Dermis microvascular lymphatic vessel endothelial cell (primary cell): ENCODE results near the gene GALR3. TPM values are rescaled to one million over a fixed set of nuclear protein-coding genes. Genes with fewer than 3 reads are reported as not detected.
"Not testable (repeated sequence)": the region's sequence is repeated elsewhere in the genome, so short reads cannot be mapped to it uniquely, and the experiment has no call there.

Experiments used
- DNase-seq, 2 donors: peaks; one replicate each; pipeline versions ENCODE4 v3.0.0 to v3.0.0-alpha.2; 2010; ENCODE audit warnings: low read depth in 2 of 2
- total RNA-seq: library from RNA; depleted of rRNA; stranded (reverse); fragments of >200 nt; gene quantifications from 2 replicates; pipeline ENCODE4 v1.2.1, GENCODE V29; 2014

GALR3 gene, protein sequence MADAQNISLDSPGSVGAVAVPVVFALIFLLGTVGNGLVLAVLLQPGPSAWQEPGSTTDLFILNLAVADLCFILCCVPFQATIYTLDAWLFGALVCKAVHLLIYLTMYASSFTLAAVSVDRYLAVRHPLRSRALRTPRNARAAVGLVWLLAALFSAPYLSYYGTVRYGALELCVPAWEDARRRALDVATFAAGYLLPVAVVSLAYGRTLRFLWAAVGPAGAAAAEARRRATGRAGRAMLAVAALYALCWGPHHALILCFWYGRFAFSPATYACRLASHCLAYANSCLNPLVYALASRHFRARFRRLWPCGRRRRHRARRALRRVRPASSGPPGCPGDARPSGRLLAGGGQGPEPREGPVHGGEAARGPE
- 0.13 TPM in 1 of 2 replicates, not detected in the other for total RNA-seq

GRCh38 chr22:37823134-37823985, at the start of gene GALR3:
GALR3 (plus strand) TSS chr22:37823382; CDS start chr22:37823407, 25 bp downstream.
- no peak for DNase-seq

DNA sequence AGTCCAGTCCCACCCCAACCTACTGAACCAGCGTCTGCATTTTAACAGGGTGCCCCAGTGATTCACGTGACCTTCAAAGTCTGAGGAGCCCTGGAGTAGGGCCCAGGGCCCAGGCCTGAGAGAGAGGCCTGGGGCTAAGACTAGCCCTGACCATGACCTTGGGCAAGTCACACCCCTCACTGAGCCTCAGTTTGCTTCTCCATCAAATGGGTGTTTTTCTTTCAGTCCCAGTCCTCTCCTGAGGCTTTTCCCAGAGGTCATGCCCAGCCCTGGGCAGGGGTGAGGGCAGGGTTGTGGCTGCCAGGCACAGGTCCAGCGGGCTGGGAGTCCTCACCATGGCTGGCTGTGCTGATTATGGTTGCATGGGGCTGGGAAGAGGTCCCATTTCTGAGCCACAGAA, 48.5 kb upstream of the GALR3 start:
- DNase-seq = no peak

DNA sequence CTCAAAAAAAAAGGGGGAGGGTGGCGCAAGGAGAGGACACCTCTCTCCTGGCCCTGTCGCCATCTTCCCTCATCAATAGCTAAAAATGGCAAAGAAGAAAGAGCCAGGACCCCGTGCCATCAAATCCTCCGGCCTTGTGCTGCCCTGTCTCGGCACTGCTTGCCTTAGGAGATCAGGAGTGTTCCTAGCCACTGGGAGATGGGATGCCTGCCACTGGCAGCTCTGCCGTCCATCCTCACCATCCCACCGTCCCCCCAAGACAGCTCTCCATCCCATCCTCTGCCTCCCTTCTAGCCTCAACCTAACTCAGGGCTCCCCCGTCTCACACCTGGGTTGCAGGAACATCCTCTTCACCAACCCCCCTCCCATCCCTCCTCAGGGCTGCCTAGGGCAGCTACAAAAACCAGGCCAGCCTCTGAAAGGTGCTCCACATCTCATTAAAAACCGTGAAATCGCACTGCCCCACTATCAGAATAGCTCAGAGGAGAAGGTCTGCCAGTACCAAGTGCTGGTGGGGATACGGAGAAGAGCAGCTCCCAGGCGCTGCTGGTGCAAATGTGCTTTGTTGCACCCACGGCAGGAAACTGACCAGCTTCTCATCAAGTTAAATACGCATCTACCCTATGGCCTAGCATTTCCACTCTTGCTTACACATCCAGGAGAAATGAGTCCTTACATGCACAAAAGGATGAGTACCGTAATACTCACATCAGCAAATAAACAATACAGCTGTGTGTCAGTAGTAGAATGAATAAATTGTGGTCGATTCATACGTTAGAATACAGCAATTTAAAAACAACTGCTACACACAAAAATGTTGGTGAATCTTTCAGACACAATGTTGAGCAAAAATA, 47.2 kb upstream of the GALR3 start:
- DNase-seq = no peak

DNA sequence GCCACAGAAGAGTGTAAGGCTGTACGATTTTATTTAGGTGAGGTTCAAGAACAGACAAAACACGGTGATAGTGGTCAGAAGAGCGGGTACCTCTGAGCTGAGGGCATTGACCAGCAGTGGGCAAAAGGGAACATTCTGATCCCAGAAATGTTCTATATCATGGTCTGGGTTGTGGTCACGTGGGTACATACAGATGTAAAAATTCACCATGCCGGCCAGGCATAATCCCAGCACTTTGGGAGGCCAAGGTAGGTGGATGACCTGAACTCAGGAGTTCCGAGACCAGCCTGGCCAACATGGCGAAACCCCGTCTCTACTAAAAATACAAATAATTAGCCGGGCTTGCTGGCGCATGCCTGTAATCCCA, 46.6 kb upstream of the GALR3 start:
- DNase-seq = no peak

DNA sequence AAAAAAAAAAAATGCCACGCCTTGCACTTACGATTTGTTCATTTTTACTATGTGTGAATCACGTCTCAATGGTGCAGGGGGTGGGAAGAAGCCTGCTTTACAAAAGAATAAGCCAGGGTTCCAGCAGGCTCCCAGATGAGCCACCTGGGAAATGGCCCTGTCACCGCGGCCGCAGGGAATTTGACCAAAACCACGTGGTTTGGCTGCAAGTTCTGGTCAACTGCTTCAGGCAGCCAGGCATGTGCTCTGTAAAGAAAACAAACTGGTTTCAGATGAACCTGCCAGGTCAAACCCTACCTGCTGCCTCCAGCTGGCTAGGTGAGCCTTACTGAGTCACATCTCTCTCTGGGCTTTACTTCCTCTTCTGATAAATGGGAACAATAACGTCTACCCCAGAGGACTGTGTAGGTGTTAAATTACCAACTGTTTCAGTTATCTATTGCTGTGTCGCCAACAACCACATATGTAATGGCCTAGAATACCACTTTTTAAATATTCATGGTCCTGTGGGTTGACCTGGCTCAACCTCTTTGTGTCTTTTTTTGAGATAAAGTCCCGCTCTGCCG, 46.0 kb upstream of the GALR3 start:
- DNase-seq = no peak

DNA sequence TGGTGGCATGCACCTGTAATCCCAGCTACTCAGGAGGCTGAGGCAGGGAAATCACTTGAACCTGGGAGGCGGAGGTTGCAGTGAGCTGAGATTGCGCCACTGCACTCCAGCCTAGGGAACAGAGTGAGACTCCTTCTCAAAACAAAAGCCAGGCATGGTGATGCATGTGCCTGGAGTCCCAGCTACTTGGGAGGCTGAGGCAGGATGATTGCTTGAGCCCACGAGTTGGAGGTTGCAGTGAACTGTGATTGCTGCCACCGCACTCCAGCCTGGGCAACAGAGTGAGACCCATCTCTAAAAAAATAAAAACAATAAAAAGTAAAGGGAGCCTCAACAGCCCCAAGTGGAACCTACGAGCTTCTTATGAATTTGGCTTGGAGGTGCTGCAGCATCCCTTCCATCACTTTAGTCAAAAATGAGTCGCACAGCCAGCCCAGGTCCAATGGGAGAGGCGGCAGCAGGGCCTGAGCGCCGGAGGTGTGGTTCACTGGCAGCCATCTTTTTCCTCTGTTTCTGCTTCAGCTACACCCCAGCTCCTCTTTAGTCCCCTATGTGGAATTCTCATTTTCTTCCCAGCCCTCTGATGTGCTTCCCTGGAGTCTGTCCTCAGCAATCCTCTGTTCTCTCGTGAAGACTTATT, 44.7 kb upstream of the GALR3 start:
- no peak for DNase-seq

DNA sequence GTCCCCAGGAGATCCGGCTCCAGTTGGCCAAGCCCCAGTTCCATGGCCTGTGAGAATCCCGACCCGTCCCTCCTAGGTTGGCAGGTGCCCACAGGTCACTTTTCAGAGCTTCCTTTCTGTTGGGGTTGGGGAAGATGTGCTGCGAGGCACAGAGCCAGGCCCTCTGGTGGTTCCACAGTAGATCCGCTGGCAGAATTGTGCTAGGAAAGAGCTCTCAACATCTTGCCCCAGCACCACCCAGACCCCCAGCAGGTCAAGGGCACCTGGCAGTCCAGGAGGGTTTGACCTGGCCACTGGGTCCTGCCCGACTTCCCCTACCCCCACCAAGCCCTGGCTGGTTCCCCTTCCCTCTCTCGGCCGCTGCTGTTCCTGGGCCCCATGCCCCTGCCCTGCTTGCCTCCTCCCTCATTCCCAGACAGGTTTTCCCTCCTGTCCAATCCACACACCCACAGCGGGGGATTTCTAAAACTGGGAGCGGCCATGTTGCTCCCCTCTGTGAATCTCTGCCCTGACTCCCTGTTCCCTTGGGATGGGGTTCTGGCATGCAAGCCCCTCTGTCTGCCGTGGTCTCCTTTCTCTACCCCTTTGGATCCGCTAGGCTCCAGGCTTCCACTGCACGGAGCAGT, 41.6 kb upstream of the GALR3 start:
- DNase-seq = peak; percentile 42 to 50

GRCh38 chr22:37782340-37783168, 40.6 kb upstream of the GALR3 start:
- peak in 1 of 2 donors; percentile 73 for DNase-seq

DNA sequence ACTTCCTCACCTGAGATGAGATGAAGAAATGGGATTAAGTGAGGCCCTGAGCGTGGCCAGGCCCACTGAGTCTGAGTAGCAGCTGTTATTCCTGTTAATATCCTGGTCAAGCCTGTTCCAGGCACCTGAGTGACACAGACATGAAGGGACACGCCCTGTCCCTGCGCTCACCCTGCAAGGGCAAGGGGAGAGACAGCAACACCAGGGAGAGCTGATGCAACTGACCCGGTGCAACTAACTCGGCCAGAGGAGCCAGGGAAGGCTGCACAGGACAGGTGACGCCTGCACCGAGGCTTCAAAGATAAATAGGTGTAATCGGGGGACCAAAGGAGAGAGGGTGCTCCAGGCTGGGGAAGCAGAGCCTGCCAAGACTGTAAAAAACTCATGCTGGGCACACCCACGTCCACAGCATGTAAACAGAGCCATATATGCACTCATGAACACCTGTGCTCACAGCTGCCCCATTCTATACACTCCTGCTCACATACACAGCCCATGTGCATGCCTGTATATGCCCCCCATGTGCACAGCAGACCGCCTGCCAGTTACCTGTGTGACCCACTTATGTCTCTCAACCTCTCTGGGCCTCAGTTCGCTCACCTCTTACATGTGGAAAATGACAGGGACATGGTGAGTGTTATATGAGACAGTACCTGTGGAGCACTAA, 38.2 kb upstream of the GALR3 start:
- DNase-seq = no peak

- DNase-seq = no peak
Measured at GRCh38 chr22:37790234-37790633, 32.9 kb upstream of the GALR3 start.

DNA sequence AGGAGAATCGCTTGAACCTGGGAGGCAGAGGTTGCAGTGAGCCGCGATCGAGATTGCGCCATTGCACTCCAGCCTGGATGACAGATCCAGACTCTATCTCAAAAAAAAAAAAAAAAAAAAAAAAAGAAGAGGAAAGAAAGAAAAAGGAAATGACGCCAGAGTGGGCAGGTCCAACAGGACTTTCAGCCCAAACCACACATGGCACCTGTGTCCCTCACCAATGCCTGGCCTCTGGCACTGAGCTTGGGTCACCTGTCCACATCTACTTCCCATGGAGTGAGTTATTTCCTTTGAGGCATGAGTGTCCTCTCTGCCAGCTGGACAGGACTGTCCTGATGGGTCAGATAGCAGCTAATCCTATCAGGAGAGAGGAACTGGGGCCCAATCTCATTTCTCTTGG, 30.7 kb upstream of the GALR3 start:
- no peak for DNase-seq

DNA sequence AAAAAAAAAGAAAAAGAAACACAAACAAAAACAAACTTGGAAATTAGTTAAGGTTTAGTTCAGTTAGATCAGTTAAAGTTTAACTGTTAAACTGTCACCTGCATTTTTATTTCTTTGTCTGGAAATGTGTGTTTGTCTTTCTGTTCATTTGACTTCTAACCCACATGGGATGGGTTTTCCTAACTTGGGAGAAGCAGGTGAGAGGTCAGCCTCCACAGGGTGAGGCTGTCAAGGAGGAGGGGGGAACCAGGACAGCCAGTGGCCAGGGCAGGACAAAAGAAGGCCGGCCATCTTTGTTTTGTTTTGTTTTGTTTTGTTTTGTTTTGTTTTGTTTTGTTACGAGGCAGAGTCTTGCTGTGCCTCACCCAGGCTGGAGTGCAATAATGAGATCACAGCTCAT, 28.8 kb upstream of the GALR3 start:
- DNase-seq = no peak

GRCh38 chr22:37796079-37796478, 27.1 kb upstream of the GALR3 start:
- DNase-seq = no peak

- not testable (repeated sequence) for DNase-seq
Measured at GRCh38 chr22:37797259-37797658, 25.9 kb upstream of the GALR3 start.

DNA sequence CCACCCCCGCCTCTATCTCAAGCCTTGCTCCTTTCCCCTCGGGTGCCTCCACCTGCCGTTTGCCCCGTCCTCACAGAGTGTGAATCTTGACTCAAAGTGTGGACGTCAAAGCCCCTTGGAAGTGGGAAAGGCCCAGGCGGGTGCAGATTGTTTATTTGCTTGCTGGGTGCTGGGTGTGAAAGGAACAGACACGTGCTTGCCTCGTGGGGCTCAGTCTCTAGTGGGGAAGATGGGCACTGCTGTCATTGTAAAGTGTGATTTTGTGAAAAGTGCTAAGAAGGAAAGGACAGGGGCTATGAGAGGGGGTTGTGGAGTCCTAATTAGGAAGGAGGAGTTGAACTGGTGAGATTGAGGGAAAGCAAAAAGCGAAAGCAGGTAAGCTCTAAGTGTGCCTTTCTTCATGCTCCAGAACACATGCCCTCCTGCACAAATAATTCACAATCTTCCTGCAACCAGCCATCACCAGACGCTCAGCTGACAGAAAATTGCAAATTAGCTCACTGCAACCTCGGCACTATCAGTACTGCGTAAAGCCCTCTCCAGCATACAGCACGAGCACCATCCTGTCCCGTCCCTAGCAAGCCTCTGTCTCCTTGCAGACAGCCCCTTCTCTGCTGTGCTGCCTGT, 25.2 kb upstream of the GALR3 start:
- no peak for DNase-seq

DNA sequence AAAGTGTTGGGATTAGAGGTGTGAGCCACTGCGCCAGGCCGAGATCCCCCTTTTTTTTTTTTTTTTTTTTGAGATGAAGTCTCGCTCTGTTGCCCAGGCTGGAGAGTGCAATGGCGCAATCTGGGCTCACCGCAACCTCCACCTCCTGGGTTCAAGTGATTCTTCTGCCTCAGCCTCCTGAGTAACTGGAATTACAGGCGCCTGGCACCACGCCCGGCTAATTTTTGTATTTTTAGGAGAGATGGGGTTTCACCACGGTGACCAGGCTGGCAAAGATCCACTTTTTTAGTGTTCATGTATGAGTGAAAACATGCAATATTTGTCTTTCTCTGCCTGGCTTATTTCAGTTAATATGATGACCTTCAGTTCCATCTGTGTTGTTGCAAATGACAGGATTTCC, 23.2 kb upstream of the GALR3 start:
- not testable (repeated sequence) for DNase-seq

DNA sequence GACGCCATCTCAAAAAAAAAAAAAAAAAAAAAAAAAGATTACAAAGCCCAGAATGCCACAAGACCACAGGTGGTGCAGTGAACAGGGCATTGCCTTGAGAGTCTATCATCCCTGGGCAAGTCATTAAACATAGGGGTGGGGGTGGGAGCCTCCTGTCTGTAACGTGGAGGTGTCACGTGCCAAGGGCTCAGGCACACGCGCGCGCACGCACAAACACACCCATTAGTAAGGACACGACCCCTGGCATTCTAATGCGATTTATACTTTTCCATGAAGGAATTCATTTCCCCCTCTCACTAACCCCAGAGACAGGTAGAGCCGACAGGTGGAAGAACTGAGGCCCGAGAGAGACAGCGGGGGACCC, 21.3 kb upstream of the GALR3 start:
- no peak for DNase-seq

GRCh38 chr22:37802310-37803194, 20.6 kb upstream of the GALR3 start:
- peak in 1 of 2 donors; percentile 53 for DNase-seq
